Activated T-cell treated with anti-CD3 and anti-CD28 coated beads for 24 hours (primary cell): ENCODE measurements around the gene ANKRA2.
"Not testable (repeated sequence)": the region's sequence is repeated elsewhere in the genome, so short reads cannot be mapped to it uniquely, and the experiment has no call there.

Source experiments
- DNase-seq: peaks from one replicate; pipeline ENCODE4 v3.0.0-alpha.2; 2020; ENCODE audit warnings: low read depth

Gene ANKRA2

GRCh38 chr5:73545403-73545779, 20.0 kb downstream of the ANKRA2 start:
- DNase-seq: no peak

GRCh38 chr5:73544429-73545402, 20.7 kb downstream of the ANKRA2 start:
- no peak for DNase-seq

- DNase-seq: no peak
Measured at GRCh38 chr5:73542020-73542419, 23.4 kb downstream of the ANKRA2 start.

GRCh38 chr5:73540192-73540591, 25.2 kb downstream of the ANKRA2 start:
- no peak for DNase-seq

GRCh38 chr5:73539730-73540129, 25.7 kb downstream of the ANKRA2 start:
- DNase-seq: no peak

- no peak for DNase-seq
Measured at GRCh38 chr5:73534971-73535370, 30.5 kb downstream of the ANKRA2 start.

GRCh38 chr5:73534011-73534644, 31.3 kb downstream of the ANKRA2 start:
- no peak for DNase-seq

GRCh38 chr5:73532195-73532594, 33.2 kb downstream of the ANKRA2 start:
- DNase-seq: no peak

GRCh38 chr5:73531356-73531755, 34.1 kb downstream of the ANKRA2 start:
- no peak for DNase-seq

GRCh38 chr5:73529081-73529480, 36.4 kb downstream of the ANKRA2 start:
- no peak for DNase-seq

- no peak for DNase-seq
Measured at GRCh38 chr5:73528248-73528647, 37.2 kb downstream of the ANKRA2 start.

GRCh38 chr5:73525606-73526203, 39.7 kb downstream of the ANKRA2 start:
- no peak for DNase-seq

- no peak for DNase-seq
Measured at GRCh38 chr5:73523861-73524260, 41.6 kb downstream of the ANKRA2 start.

- DNase-seq: no peak
Measured at GRCh38 chr5:73522989-73523388, 42.5 kb downstream of the ANKRA2 start.

- peak; percentile 64 for DNase-seq
Measured at GRCh38 chr5:73519531-73520283, 45.7 kb downstream of the ANKRA2 start.

GRCh38 chr5:73515232-73515631, 50.2 kb downstream of the ANKRA2 start:
- no peak for DNase-seq

GRCh38 chr5:73514418-73514817, 51.0 kb downstream of the ANKRA2 start:
- no peak for DNase-seq

- no peak for DNase-seq
Measured at GRCh38 chr5:73513996-73514395, 51.4 kb downstream of the ANKRA2 start.

GRCh38 chr5:73508521-73508920, 56.9 kb downstream of the ANKRA2 start:
- DNase-seq: not testable (repeated sequence)

GRCh38 chr5:73507062-73507461, 58.4 kb downstream of the ANKRA2 start:
- DNase-seq: no peak

GRCh38 chr5:73506459-73506955, 58.9 kb downstream of the ANKRA2 start:
- DNase-seq: no peak
